OCI-LY7 (cell line): ENCODE measurements around the gene MAN2B1. TPM values are rescaled to one million over a fixed set of nuclear protein-coding genes. Genes with fewer than 3 reads are reported as not detected.
"Not testable (repeated sequence)": the region's sequence is repeated elsewhere in the genome, so short reads cannot be mapped to it uniquely, and the experiment has no call there.

Source experiments
- BruUV-seq: library from RNA; stranded (reverse); fragments of 400-500 nt; replicated peaks from 2 replicates; lab custom pipeline; 2021; lab: Mats Ljungman, UMichigan
- CTCF ChIA-PET: fragments of 300-600 bp; sonication (Branson Sonifier 250); formaldehyde crosslinking; loops from one replicate; lab custom pipeline; 2022; ENCODE audit warnings: antibody characterized with exemption; ENCODE audit not compliant: unreplicated experiment; lab: Charles Lee
- POLR2A ChIA-PET: fragments of 300-600 bp; sonication (Branson Sonifier 250); formaldehyde crosslinking; loops from one replicate; lab custom pipeline; 2022; ENCODE audit warnings: antibody characterized with exemption; lab: Charles Lee
- DNase-seq: peaks from one replicate; pipeline ENCODE4 v3.0.0-alpha.2; 2015; ENCODE audit warnings: low spot score
- H2AFZ ChIP-seq: fragments of 200-600 bp; sonication (generic), shearing (Covaris generic); 2 replicates; pipeline ENCODE4 v1.6.1; 2014; ENCODE audit warnings: mild to moderate bottlenecking, antibody characterized with exemption, low read length, moderate library complexity
- H3K27ac ChIP-seq: fragments of 200-600 bp; sonication (generic); 2 replicates; pipeline ENCODE4 v1.5.1; 2014; ENCODE audit warnings: mixed run types, low read depth, mild to moderate bottlenecking, moderate library complexity, low read length, inconsistent platforms; ENCODE audit not compliant: poor library complexity, severe bottlenecking
- H3K36me3 ChIP-seq: fragments of 200-600 bp; sonication (generic); 2 replicates; pipeline ENCODE4 v1.6.1; 2014; ENCODE audit warnings: mild to moderate bottlenecking, antibody characterized with exemption, low read length, moderate library complexity, mixed read lengths; ENCODE audit not compliant: insufficient read depth
- H3K4me1 ChIP-seq: fragments of 200-600 bp; sonication (generic); 2 replicates; pipeline ENCODE4 v1.5.1; 2014; ENCODE audit warnings: mild to moderate bottlenecking, low read length; ENCODE audit not compliant: insufficient read depth, poor library complexity, severe bottlenecking
- H3K4me2 ChIP-seq: fragments of 200-600 bp; sonication (generic); 2 replicates; pipeline ENCODE4 v1.6.1; 2014; ENCODE audit warnings: mild to moderate bottlenecking, low read length
- H3K4me3 ChIP-seq: fragments of 200-600 bp; sonication (generic); 2 replicates; pipeline ENCODE4 v1.5.1; 2014; ENCODE audit warnings: mild to moderate bottlenecking, low read depth, low read length; ENCODE audit not compliant: poor library complexity, severe bottlenecking
- H3K79me2 ChIP-seq: fragments of 200-600 bp; sonication (generic); 2 replicates; pipeline ENCODE4 v1.6.1; 2016; ENCODE audit warnings: low read depth, mild to moderate bottlenecking, low read length, moderate library complexity, mixed read lengths; ENCODE audit not compliant: insufficient read depth
- H3K9me2 ChIP-seq: fragments of 200-600 bp; sonication (generic); 2 replicates; pipeline ENCODE4 v1.6.1; 2016; ENCODE audit warnings: mild to moderate bottlenecking, low read length, mixed read lengths; ENCODE audit not compliant: insufficient read depth
- H3K9me3 ChIP-seq: fragments of 200-600 bp; sonication (generic); 2 replicates; pipeline ENCODE4 v1.6.1; 2014; ENCODE audit warnings: mild to moderate bottlenecking, mixed run types, low read length, mixed read lengths
- H4K20me1 ChIP-seq: fragments of 200-600 bp; sonication (generic); 2 replicates; pipeline ENCODE4 v1.6.1; 2014; ENCODE audit warnings: mild to moderate bottlenecking, antibody characterized with exemption, low read length, moderate library complexity, mixed read lengths; ENCODE audit not compliant: insufficient read depth
- EZH2phosphoT487 ChIP-seq: fragments of 200-600 bp; sonication (generic); IDR thresholded peaks from 2 replicates; pipeline ENCODE4 v1.6.1; 2018; ENCODE audit warnings: low read depth, borderline replicate concordance, mild to moderate bottlenecking, mixed run types, antibody characterized with exemption, low read length, moderate library complexity, mixed read lengths
- intact Hi-C: fragments of 100-400 bp; cut with micrococcal nuclease; formaldehyde crosslinking; loops from one replicate; pipeline ENCODE4 v1.10.0; 2022; ENCODE audit not compliant: unreplicated experiment
- total RNA-seq, 2 experiments: library from RNA; depleted of rRNA in 1 of 2; stranded (reverse); fragments of >200 nt in 1 of 2; shearing (Covaris generic) in 1 of 2; gene quantifications; 2 replicates each; pipeline ENCODE4 v1.2.3, GENCODE V29; 2014 to 2022
- TF ChIP-seq, protein P1 (sequence below): fragments of 200-600 bp; sonication (generic); conservative IDR thresholded peaks from 2 replicates; pipeline ENCODE4 v1.5.1; 2014; ENCODE audit warnings: mild to moderate bottlenecking, antibody characterized with exemption, low read length, moderate library complexity, mixed read lengths

Gene MAN2B1
- total RNA-seq, 2 experiments from 2014 or later = 29.1 to 88.7 TPM

GRCh38 chr19:12623361-12624031, 43.0 kb downstream of the MAN2B1 start:
- Histone ChIP-seq H3K9me2 (no peaks in the 10 kb centered on the region), H3K9me3 (no peaks in the 10 kb centered on the region; the same call in 1 of the 2 replicates), H3K79me2 (0 out of 2 replicates have a peak, but pooled peaks cover 4% of the 10 kb centered on the region), H2AFZ (no peak overlapping the region), H4K20me1 (no peaks in the 10 kb centered on the region), H3K4me3 (no peak overlapping the region), H3K27ac (no peak overlapping the region), H3K4me1 (no peaks in the 10 kb centered on the region), H3K36me3 (peaks cover 38% of the 10 kb centered on the region), H3K4me2 (no peak overlapping the region)
- no TSS peak for BruUV-seq
- ChIA-PET CTCF (no interaction called here), POLR2A (interaction anchor here (1.2 kb wide), 1 partner anchor 9 kb away, joined by 3 read pairs; no protein-coding TSS in a partner anchor)
- DNase-seq = no peak
- intact Hi-C loops = no loop called here
- TF ChIP-seq EZH2phosphoT487 = no peak
- TF ChIP-seq, protein P1, sequence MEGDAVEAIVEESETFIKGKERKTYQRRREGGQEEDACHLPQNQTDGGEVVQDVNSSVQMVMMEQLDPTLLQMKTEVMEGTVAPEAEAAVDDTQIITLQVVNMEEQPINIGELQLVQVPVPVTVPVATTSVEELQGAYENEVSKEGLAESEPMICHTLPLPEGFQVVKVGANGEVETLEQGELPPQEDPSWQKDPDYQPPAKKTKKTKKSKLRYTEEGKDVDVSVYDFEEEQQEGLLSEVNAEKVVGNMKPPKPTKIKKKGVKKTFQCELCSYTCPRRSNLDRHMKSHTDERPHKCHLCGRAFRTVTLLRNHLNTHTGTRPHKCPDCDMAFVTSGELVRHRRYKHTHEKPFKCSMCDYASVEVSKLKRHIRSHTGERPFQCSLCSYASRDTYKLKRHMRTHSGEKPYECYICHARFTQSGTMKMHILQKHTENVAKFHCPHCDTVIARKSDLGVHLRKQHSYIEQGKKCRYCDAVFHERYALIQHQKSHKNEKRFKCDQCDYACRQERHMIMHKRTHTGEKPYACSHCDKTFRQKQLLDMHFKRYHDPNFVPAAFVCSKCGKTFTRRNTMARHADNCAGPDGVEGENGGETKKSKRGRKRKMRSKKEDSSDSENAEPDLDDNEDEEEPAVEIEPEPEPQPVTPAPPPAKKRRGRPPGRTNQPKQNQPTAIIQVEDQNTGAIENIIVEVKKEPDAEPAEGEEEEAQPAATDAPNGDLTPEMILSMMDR = no peak

DNA sequence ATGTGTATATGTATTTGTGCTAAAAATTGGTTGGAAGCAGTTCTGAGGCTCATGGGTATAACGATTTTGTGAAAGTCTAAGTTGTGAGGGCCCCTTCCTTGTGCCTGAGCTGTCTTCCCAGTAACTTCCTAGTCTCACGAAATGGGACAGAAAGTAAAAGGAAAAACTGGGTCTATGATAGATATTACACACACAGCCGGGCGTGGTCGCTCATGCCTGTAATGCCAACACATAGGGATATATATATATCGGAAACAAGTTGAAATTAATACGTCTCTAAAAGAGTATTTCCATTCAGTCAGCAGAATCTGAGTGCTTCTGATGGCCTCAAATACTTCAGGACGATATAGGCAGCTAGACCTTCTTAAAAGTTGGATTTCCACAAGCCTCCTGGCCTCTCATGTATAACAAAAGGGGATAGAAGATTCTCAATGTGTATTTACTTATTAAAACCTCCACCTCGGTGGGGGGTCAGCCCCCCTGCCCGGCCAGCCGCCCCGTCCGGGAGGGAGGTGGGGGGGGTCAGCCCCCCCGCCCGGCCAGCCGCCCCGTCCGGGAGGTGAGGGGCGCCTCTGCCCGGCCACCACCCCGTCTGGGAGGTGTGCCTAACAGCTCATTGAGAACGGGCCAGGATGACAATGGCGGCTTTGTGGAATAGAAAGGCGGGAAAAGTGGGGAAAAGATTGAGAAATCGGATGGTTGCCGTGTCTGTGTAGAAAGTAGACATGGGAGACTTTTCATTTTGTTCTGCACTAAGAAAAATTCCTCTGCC, 45.1 kb downstream of the MAN2B1 start:
- Histone ChIP-seq H3K79me2 (peaks cover 15% of the 10 kb centered on the region; the same call in 1 of the 2 replicates), H3K36me3 (peaks cover 23% of the 10 kb centered on the region)
- H3K9me2 ChIP-seq, intact Hi-C loops, H2AFZ ChIP-seq, H3K9me3 ChIP-seq, H3K4me3 ChIP-seq, CTCF ChIA-PET, POLR2A ChIA-PET, H3K4me1 ChIP-seq, H3K4me2 ChIP-seq, DNase-seq, H3K27ac ChIP-seq, BruUV-seq, H4K20me1 ChIP-seq: not testable (repeated sequence)

DNA sequence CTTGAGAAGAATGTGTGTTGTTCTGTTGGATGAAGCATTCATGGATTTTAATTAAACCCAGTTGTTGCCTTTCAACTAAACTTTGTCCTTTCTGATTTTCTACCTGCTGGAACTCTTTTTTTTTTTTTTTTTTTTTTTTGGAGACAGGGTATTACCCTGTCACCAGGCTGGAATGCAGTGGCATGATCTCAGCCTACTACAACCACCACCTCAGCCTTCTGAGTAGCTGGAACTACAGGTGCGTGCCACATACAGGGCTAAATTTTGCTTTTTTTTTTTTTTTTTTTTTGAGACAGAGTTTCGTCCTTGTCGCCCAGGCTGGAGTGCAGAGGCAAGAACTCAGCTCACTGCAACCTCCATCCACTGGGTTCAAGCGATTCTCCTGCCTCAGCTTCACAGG, 48.9 kb downstream of the MAN2B1 start:
- Histone ChIP-seq H3K9me3 (no peaks in the 10 kb centered on the region), H3K27ac (no peak overlapping the region), H3K36me3 (peaks cover 14% of the 10 kb centered on the region), H3K79me2 (peaks cover 17% of the 10 kb centered on the region; the same call in 1 of the 2 replicates), H4K20me1 (peaks cover 6% of the 10 kb centered on the region; the same call in 1 of the 2 replicates), H3K4me2 (no peak overlapping the region), H3K4me1 (peaks cover 27% of the 10 kb centered on the region), H3K4me3 (no peak overlapping the region), H2AFZ (no peak overlapping the region), H3K9me2 (no peaks in the 10 kb centered on the region)
- DNase-seq = no peak
- intact Hi-C loops = no loop called here
- BruUV-seq = no TSS peak
- POLR2A ChIA-PET = interaction anchor here (0.6 to 0.7 kb wide), 3 partner anchors 23 to 122 kb away, joined by 3 to 4 read pairs (median 4); no protein-coding TSS in a partner anchor
- CTCF ChIA-PET = no interaction called here
- no peak for TF ChIP-seq EZH2phosphoT487
- TF ChIP-seq, protein P1 = no peak
